ENCODE data around the gene SPTLC3. TPM values are rescaled to one million over a fixed set of nuclear protein-coding genes. Genes with fewer than 3 reads are reported as not detected.

SPTLC3 gene
- total RNA-seq, result 0.54 and 0.97 TPM in 2 replicates

GRCh38 chr20:13008761-13009681 lies at the start of gene SPTLC3:
TSS of gene SPTLC3 (plus strand) at chr20:13008972. CDS start at chr20:13009268, 296 bp downstream.

Other genes starting within 250 kb of the SPTLC3 start
- gene ISM1, start 212.3 kb downstream of the SPTLC3 start, total RNA-seq, result not detected in 2 replicates